Psoas muscle (tissue), 8 donors: ENCODE results near the gene SLIT3. TPM values are rescaled to one million over a fixed set of nuclear protein-coding genes. Genes with fewer than 3 reads are reported as not detected.

Experiments used
- ATAC-seq, 4 donors: fragments of 200-7000 bp; cut with Tn5 transposase; one replicate each; pipeline ENCODE4 v1.9.1; 2020; ENCODE audit warnings: moderate library complexity in 3 of 4, mild to moderate bottlenecking in 2 of 4
- DNase-seq, 2 donors: peaks; one replicate each; pipeline ENCODE4 v3.0.0-alpha.2; 2020
- H3K27ac ChIP-seq: fragments of 200-600 bp; one replicate; pipeline ENCODE4 v1.8.0; 2022
- H3K27me3 ChIP-seq, 3 donors: fragments of 200-600 bp in 1 of 3; one replicate each; pipeline versions ENCODE4 v1.6.1 to v1.8.0; 2013 to 2022; ENCODE audit warnings: low read length in 2 of 3, mild to moderate bottlenecking in 2 of 3, moderate library complexity in 1 of 3; ENCODE audit not compliant: insufficient read depth in 3 of 3
- H3K36me3 ChIP-seq, 2 donors: fragments of 200-600 bp in 1 of 2; one replicate each; pipeline versions ENCODE4 v1.6.1 to v1.8.0; 2013 to 2022; ENCODE audit warnings: low read depth in 1 of 2, mild to moderate bottlenecking in 1 of 2, moderate library complexity in 1 of 2; ENCODE audit not compliant: insufficient read depth in 1 of 2
- H3K4me1 ChIP-seq: fragments of 200-600 bp; one replicate; pipeline ENCODE4 v1.8.0; 2022
- H3K4me3 ChIP-seq: fragments of 200-600 bp; one replicate; pipeline ENCODE4 v1.8.0; 2022; ENCODE audit warnings: mild to moderate bottlenecking
- H3K9me3 ChIP-seq: fragments of 200-600 bp; one replicate; pipeline ENCODE4 v1.8.0; 2022
- WGBS, 3 donors: extraction: QIAGEN DNeasy Blood & Tissue Kit; methylation state at CpG; one replicate each; pipeline versions ENCODE4 v1.1.6 to v1.1.7; 2013; 5-methylcytosine and 5-hydroxymethylcytosine counted together
- intact Hi-C, 2 donors: fragments of 100-400 bp; cut with DNase I; formaldehyde crosslinking; loops; one replicate each; pipeline versions ENCODE4 v1.11.0 to v1.14.2; 2022
- polyA plus RNA-seq, 3 donors: library from polyadenylated mRNA; stranded (reverse); fragments of 200-250 nt; gene quantifications; one replicate each; pipeline ENCODE4 v1.2.3, GENCODE V29; 2013
- total RNA-seq, 4 donors: library from RNA; stranded (reverse); fragmentation: NEBNext Ultra II Directional in 2 of 4; extraction: Animal tissue kit (Norgen Biotek cat#: 25700) in 2 of 4; gene quantifications; one replicate each; pipeline versions ENCODE4 v1.2.1 to v1.2.4, GENCODE V29; 2021 to 2023
- TF ChIP-seq, protein P1 (sequence below): fragments of 200-600 bp; IDR thresholded peaks from one replicate; pipeline ENCODE4 v1.8.0; 2022; ENCODE audit warnings: antibody characterized with exemption
- donor health status: healthy with polysubstance abuse.
- donor health status: DM: no; HTN: no; CAD: no; lungs with moderate emphysema.
- donor health status: Bipolar disorder and iron deficiency.
- donor health status: healthy.
- donor health status: DM: yes; HTN: yes; CAD: no.
- donor health status: DM: no; HTN: no; CAD: no.
- donor health status: DM: no; HTN: no; CAD: no.
- donor health status: DM: yes; HTN: yes; CAD: no.

The SLIT3 gene
- total and polyA plus RNA-seq, 7 donors = 0.81 to 5.9 (median 2.1) TPM

DNA sequence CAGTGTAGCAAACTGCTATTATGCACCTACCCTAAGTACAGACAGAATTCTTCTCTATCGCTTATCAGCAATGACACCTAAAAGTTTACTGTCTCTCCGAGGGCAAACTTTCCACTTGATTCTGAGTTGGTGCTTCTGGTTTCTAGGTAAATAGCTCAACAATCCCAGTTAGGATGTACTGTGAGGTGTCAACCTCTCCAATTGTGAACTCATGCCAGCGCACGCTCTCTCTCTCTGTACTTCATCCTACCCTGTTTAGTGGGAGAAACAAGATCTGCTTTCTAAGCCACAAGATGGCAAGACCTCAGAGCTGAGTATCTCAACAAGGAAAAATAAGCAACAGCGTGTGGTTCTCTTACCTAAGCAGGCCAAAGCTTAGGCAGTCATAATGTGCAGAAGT, 335.3 kb downstream of the SLIT3 start:
- no peak overlapping the region for H3K4me3 ChIP-seq
- 81 to 87% (median 86%) methylated on average over 5 of the region's 5 CpGs for WGBS, 3 donors
- H3K4me1 ChIP-seq = no peaks in the 10 kb centered on the region
- no peaks in the 10 kb centered on the region for H3K36me3 ChIP-seq
- intact Hi-C loops = no loop called here
- TF ChIP-seq, protein P1, sequence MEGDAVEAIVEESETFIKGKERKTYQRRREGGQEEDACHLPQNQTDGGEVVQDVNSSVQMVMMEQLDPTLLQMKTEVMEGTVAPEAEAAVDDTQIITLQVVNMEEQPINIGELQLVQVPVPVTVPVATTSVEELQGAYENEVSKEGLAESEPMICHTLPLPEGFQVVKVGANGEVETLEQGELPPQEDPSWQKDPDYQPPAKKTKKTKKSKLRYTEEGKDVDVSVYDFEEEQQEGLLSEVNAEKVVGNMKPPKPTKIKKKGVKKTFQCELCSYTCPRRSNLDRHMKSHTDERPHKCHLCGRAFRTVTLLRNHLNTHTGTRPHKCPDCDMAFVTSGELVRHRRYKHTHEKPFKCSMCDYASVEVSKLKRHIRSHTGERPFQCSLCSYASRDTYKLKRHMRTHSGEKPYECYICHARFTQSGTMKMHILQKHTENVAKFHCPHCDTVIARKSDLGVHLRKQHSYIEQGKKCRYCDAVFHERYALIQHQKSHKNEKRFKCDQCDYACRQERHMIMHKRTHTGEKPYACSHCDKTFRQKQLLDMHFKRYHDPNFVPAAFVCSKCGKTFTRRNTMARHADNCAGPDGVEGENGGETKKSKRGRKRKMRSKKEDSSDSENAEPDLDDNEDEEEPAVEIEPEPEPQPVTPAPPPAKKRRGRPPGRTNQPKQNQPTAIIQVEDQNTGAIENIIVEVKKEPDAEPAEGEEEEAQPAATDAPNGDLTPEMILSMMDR = no peak
- ATAC-seq (no peak), DNase-seq (no peak)
- H3K9me3 ChIP-seq = no peaks in the 10 kb centered on the region
- H3K27me3 ChIP-seq = no peaks in the 10 kb centered on the region
- H3K27ac ChIP-seq = no peak overlapping the region

DNA sequence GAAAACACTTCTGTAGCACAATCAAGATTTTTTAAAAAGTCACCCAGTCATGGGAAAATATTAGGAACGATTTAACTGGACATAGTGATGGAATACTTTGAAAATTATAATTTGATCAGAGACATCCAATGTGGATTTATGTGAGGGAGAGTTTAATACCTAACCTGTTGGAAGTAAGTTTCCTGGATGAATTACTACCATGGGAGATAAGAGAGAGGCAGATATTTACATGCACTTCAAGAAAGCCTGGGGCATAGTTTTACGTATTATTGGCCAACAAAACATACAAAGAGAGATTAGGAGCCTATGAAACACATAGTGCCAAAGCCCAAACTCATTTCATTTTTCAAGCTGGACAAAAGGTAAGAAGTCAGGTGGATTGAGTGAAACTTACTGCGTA, 336.8 kb downstream of the SLIT3 start:
- no peak for DNase-seq
- Histone ChIP-seq H3K9me3 (no peaks in the 10 kb centered on the region), H3K27me3 (no peaks in the 10 kb centered on the region), H3K4me3 (no peak overlapping the region), H3K27ac (no peak overlapping the region), H3K4me1 (no peaks in the 10 kb centered on the region), H3K36me3 (no peaks in the 10 kb centered on the region)
- ATAC-seq = no peak
- TF ChIP-seq, protein P1 = no peak
- WGBS, 3 donors = 79 to 82% (median 79%) methylated on average over 3 of the region's 3 CpGs
- intact Hi-C loops = no loop called here

DNA sequence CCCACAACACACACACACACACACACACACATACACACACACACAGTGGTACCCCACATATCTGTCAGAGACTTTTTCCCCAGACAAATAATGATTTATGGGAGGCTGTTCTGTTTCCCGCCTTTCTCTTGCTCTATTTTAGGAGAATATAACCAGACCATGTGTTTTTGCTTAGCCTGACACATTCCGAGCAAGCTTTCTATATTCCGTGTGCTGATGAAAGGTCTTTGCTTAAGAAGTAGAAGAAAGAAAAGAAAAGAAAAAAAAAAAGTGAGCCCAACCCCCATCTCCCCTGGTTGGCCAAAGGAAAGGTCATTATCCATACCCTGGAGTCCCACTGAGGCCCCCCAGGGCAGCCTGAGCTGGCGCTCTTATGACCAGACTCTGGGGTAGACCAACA, 338.6 kb downstream of the SLIT3 start:
- Histone ChIP-seq H3K36me3 (no peaks in the 10 kb centered on the region), H3K27me3 (no peaks in the 10 kb centered on the region), H3K4me1 (no peaks in the 10 kb centered on the region), H3K4me3 (no peak overlapping the region), H3K27ac (no peak overlapping the region), H3K9me3 (no peaks in the 10 kb centered on the region)
- TF ChIP-seq, protein P1 = no peak
- ATAC-seq = no peak
- WGBS, 3 donors = 45 to 57% (median 56%) methylated on average over 4 of the region's 4 CpGs
- DNase-seq = no peak
- intact Hi-C loops = no loop called here

DNA sequence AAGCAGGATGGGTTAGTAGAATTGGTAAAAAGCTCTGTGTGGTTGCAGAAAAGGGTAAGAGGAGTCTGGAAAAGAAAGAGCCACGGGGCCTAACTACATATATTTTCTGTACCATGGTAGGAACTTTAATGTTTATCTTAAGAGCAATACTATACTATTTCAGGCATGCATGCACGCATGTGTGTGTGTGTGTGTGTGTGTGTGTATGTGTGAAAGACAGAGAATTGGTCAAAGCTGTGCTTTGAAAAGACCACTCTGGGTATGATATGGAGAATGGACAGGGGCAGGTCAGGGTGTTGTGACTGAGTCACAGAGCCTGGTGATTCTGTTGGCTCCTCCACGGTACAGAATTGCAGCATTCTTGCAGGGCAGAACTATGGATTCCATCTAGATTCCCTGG, 339.3 kb downstream of the SLIT3 start:
- TF ChIP-seq, protein P1 = no peak
- ATAC-seq = no peak
- Histone ChIP-seq H3K4me3 (no peak overlapping the region), H3K27me3 (no peaks in the 10 kb centered on the region), H3K36me3 (no peaks in the 10 kb centered on the region), H3K4me1 (no peaks in the 10 kb centered on the region), H3K9me3 (no peaks in the 10 kb centered on the region), H3K27ac (no peak overlapping the region)
- intact Hi-C loops = no loop called here
- no peak for DNase-seq
- 59 to 69% (median 64%) methylated on average over 3 of the region's 3 CpGs for WGBS, 3 donors

DNA sequence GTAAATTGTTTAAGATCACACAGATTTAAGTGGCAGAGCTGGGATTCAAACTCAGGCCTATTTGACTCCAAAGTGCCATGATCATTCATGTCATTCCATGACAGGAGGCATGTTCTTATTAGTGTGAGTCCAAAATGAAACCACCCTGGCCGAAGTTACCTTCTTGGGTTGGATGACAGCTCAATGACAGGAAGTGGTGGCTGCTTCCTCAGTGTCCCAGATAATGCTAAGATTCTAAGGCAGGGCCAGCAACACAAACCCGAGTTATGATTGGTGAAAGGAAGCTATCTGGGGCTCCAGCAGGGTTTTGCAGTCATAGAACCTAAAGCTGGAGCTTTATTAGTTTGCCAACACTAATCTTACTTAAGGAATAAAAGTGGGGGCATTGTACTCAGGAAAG, 340.4 kb downstream of the SLIT3 start:
- no peak for ATAC-seq
- no peak overlapping the region for H3K27ac ChIP-seq
- H3K27me3 ChIP-seq = no peaks in the 10 kb centered on the region
- TF ChIP-seq, protein P1 = no peak
- no peaks in the 10 kb centered on the region for H3K4me1 ChIP-seq
- H3K36me3 ChIP-seq = no peaks in the 10 kb centered on the region
- no peak overlapping the region for H3K4me3 ChIP-seq
- H3K9me3 ChIP-seq = no peaks in the 10 kb centered on the region
- intact Hi-C loops = no loop called here
- DNase-seq = no peak
- 46 to 53% (median 49%) methylated on average over 2 of the region's 2 CpGs for WGBS, 3 donors
